ACC112 (cell line): ENCODE data around the gene SMIM33.

Experiments used
- H2AFZ ChIP-seq: fragments of 200-600 bp; sonication (generic); one replicate; pipeline ENCODE4 v1.6.0; 2017; ENCODE audit warnings: antibody characterized with exemption, low read length; ENCODE audit not compliant: unreplicated experiment
- H3K27ac ChIP-seq: fragments of 200-600 bp; sonication (generic); 2 replicates; pipeline ENCODE4 v1.5.1; 2014; ENCODE audit warnings: low read depth, mild to moderate bottlenecking, antibody characterized with exemption, low read length, moderate library complexity
- H3K27me3 ChIP-seq: fragments of 200-600 bp; sonication (generic); 2 replicates; pipeline ENCODE4 v1.6.1; 2014; ENCODE audit warnings: mild to moderate bottlenecking, antibody characterized with exemption, low read length, moderate library complexity, mixed read lengths; ENCODE audit not compliant: insufficient read depth
- H3K36me3 ChIP-seq: fragments of 200-600 bp; sonication (generic); 2 replicates; pipeline ENCODE4 v1.6.1; 2016; ENCODE audit warnings: mild to moderate bottlenecking, antibody characterized with exemption, low read length, moderate library complexity, mixed read lengths; ENCODE audit not compliant: insufficient read depth
- H3K4me1 ChIP-seq: fragments of 200-600 bp; sonication (generic); one replicate; pipeline ENCODE4 v1.6.1; 2016; ENCODE audit warnings: low read length, mixed read lengths; ENCODE audit not compliant: insufficient read depth, unreplicated experiment, control insufficient read depth
- H3K4me3 ChIP-seq: fragments of 200-600 bp; sonication (generic); 2 replicates; pipeline ENCODE4 v1.5.1; 2014; ENCODE audit warnings: mild to moderate bottlenecking, low read depth, low read length
- H3K79me2 ChIP-seq: fragments of 200-600 bp; sonication (generic); one replicate; pipeline ENCODE4 v1.6.0; 2016; ENCODE audit warnings: low read length; ENCODE audit not compliant: control insufficient read depth, unreplicated experiment, insufficient read depth

SMIM33 gene

GRCh38 chr5:139457653-139458306, 13.0 kb upstream of the SMIM33 start:
- no peaks in the 10 kb centered on the region for H3K79me2 ChIP-seq
- H3K4me1 ChIP-seq = peaks cover 27% of the 10 kb centered on the region
- H2AFZ ChIP-seq = no peak overlapping the region
- no peaks in the 10 kb centered on the region for H3K36me3 ChIP-seq
- H3K27ac ChIP-seq = no peak overlapping the region
- H3K4me3 ChIP-seq = no peak overlapping the region
- no peaks in the 10 kb centered on the region for H3K27me3 ChIP-seq

GRCh38 chr5:139458580-139459407, 12.0 kb upstream of the SMIM33 start:
- Histone ChIP-seq H3K4me1 (peaks cover 27% of the 10 kb centered on the region), H2AFZ (peak overlapping the region; percentile 57), H3K27ac (peak overlapping the region; percentile 38), H3K36me3 (no peaks in the 10 kb centered on the region), H3K27me3 (no peaks in the 10 kb centered on the region), H3K79me2 (no peaks in the 10 kb centered on the region), H3K4me3 (no peak overlapping the region)

GRCh38 chr5:139459451-139459934, 11.3 kb upstream of the SMIM33 start:
- H3K4me3 ChIP-seq = no peak overlapping the region
- peak overlapping the region; percentile 57 for H2AFZ ChIP-seq
- H3K36me3 ChIP-seq = no peaks in the 10 kb centered on the region
- no peaks in the 10 kb centered on the region for H3K27me3 ChIP-seq
- peaks cover 27% of the 10 kb centered on the region for H3K4me1 ChIP-seq
- H3K27ac ChIP-seq = no peak overlapping the region
- no peaks in the 10 kb centered on the region for H3K79me2 ChIP-seq

- H3K36me3 ChIP-seq = no peaks in the 10 kb centered on the region
- H3K27me3 ChIP-seq = no peaks in the 10 kb centered on the region
- H3K4me3 ChIP-seq = no peak overlapping the region
- H3K79me2 ChIP-seq = no peaks in the 10 kb centered on the region
- no peak overlapping the region for H3K27ac ChIP-seq
- H3K4me1 ChIP-seq = peaks cover 27% of the 10 kb centered on the region
- no peak overlapping the region for H2AFZ ChIP-seq
These were observed 10.3 kb upstream of the SMIM33 start for GRCh38 chr5:139460455-139460854.

GRCh38 chr5:139461176-139461575, 9.6 kb upstream of the SMIM33 start:
- Histone ChIP-seq H3K4me3 (no peak overlapping the region), H3K36me3 (no peaks in the 10 kb centered on the region), H3K27me3 (no peaks in the 10 kb centered on the region), H3K4me1 (peaks cover 27% of the 10 kb centered on the region), H2AFZ (no peak overlapping the region), H3K79me2 (no peaks in the 10 kb centered on the region), H3K27ac (no peak overlapping the region)

GRCh38 chr5:139461698-139462097, 9.1 kb upstream of the SMIM33 start:
- no peak overlapping the region for H2AFZ ChIP-seq
- no peaks in the 10 kb centered on the region for H3K36me3 ChIP-seq
- H3K4me1 ChIP-seq = peaks cover 27% of the 10 kb centered on the region
- no peaks in the 10 kb centered on the region for H3K27me3 ChIP-seq
- no peaks in the 10 kb centered on the region for H3K79me2 ChIP-seq
- 0 out of 2 replicates have a peak overlapping the region, but pooled peaks have one; percentile 1 for H3K27ac ChIP-seq
- H3K4me3 ChIP-seq = no peak overlapping the region

- 0 out of 2 replicates have a peak within 1 kb of the TSS, but pooled peaks have one; percentile 1 for H3K27ac ChIP-seq
- H2AFZ ChIP-seq = no peak within 1 kb of the TSS
- peaks cover 27% of the 10 kb centered on the region for H3K4me1 ChIP-seq
- H3K36me3 ChIP-seq = no peaks in the 10 kb centered on the region
- no peak within 1 kb of the TSS for H3K4me3 ChIP-seq
- H3K27me3 ChIP-seq = no peaks in the 10 kb centered on the region
- no peaks in the 10 kb centered on the region for H3K79me2 ChIP-seq
These were observed 8.1 kb upstream of the SMIM33 start, which contains the start of gene ECSCR for GRCh38 chr5:139462586-139463276. ECSCR (minus strand) TSS chr5:139462743; CDS start chr5:139462670, 73 bp downstream.

GRCh38 chr5:139468421-139468931, 2.3 kb upstream of the SMIM33 start:
- Histone ChIP-seq H3K4me3 (no peak overlapping the region), H3K27me3 (no peaks in the 10 kb centered on the region), H3K79me2 (no peaks in the 10 kb centered on the region), H3K27ac (no peak overlapping the region), H3K4me1 (peaks cover 4% of the 10 kb centered on the region), H3K36me3 (no peaks in the 10 kb centered on the region), H2AFZ (no peak overlapping the region)

GRCh38 chr5:139472386-139473030, 1.7 kb downstream of the SMIM33 start:
- Histone ChIP-seq H3K79me2 (no peaks in the 10 kb centered on the region), H2AFZ (no peak overlapping the region), H3K27ac (no peak overlapping the region), H3K4me3 (no peak overlapping the region), H3K27me3 (no peaks in the 10 kb centered on the region), H3K36me3 (no peaks in the 10 kb centered on the region), H3K4me1 (peaks cover 21% of the 10 kb centered on the region)

- H3K36me3 ChIP-seq = no peaks in the 10 kb centered on the region
- no peak overlapping the region for H2AFZ ChIP-seq
- no peak overlapping the region for H3K27ac ChIP-seq
- H3K79me2 ChIP-seq = no peaks in the 10 kb centered on the region
- no peak overlapping the region for H3K4me3 ChIP-seq
- peaks cover 21% of the 10 kb centered on the region for H3K4me1 ChIP-seq
- no peaks in the 10 kb centered on the region for H3K27me3 ChIP-seq
These were observed 2.3 kb downstream of the SMIM33 start for GRCh38 chr5:139473105-139473504.
